GM18861 (cell line): ENCODE measurements around the gene CIDEA.
A peak's percentile ranks its signal among the peaks of the same experiment; 100 is the strongest.

Experiments used
- ATAC-seq: cut with Tn5 transposase; IDR thresholded peaks from one replicate; pipeline ENCODE4 v1.9.1; 2021; ENCODE audit not compliant: unreplicated experiment

Gene CIDEA

GRCh38 chr18:12296457-12296856, 42.3 kb downstream of the CIDEA start:
- no peak for ATAC-seq

- ATAC-seq = no peak
These were observed 45.7 kb downstream of the CIDEA start for GRCh38 chr18:12299862-12300261.

- no peak for ATAC-seq
These were observed 47.3 kb downstream of the CIDEA start for GRCh38 chr18:12301263-12302005.

- no peak for ATAC-seq
These were observed 48.4 kb downstream of the CIDEA start for GRCh38 chr18:12302391-12303147.

- ATAC-seq = no peak
These were observed 50.4 kb downstream of the CIDEA start for GRCh38 chr18:12304351-12305210.

GRCh38 chr18:12305211-12305610, 51.0 kb downstream of the CIDEA start:
- ATAC-seq = no peak

GRCh38 chr18:12305930-12306629, 51.9 kb downstream of the CIDEA start:
- no peak for ATAC-seq

GRCh38 chr18:12306752-12307700, 52.9 kb downstream of the CIDEA start:
- no peak for ATAC-seq

- ATAC-seq = peak; percentile 40
These were observed 53.7 kb downstream of the CIDEA start, which contains the start of gene TUBB6 for GRCh38 chr18:12307701-12308385. Gene TUBB6 (plus strand): TSS chr18:12308241. CDS start chr18:12308293, 52 bp downstream.

GRCh38 chr18:12308386-12309100, 54.4 kb downstream of the CIDEA start:
- peak; percentile 32 for ATAC-seq

GRCh38 chr18:12309683-12310198, 55.6 kb downstream of the CIDEA start:
- no peak for ATAC-seq

GRCh38 chr18:12310762-12311161, 56.6 kb downstream of the CIDEA start:
- no peak for ATAC-seq

GRCh38 chr18:12312976-12313375, 58.8 kb downstream of the CIDEA start:
- ATAC-seq = no peak

- no peak for ATAC-seq
These were observed 59.5 kb downstream of the CIDEA start for GRCh38 chr18:12313530-12314245.

- peak; percentile 40 for ATAC-seq
These were observed 60.6 kb downstream of the CIDEA start for GRCh38 chr18:12314591-12315305.

GRCh38 chr18:12315490-12315889, 61.3 kb downstream of the CIDEA start:
- ATAC-seq = no peak

- ATAC-seq = no peak
These were observed 61.8 kb downstream of the CIDEA start for GRCh38 chr18:12315911-12316310.
